Stimulated activated naive B cell treated with anti-CD40 and anti-IgM and Interleukin-4, amounts not matched to agents 10 μg/mL and 1 μg/mL and 100 μg/mL, for 72 hours (primary cell): Measurements from ENCODE around the gene CRYGA.
A peak's percentile ranks its signal among the peaks of the same experiment; 100 is the strongest.
"Not testable (repeated sequence)": the region's sequence is repeated elsewhere in the genome, so short reads cannot be mapped to it uniquely, and the experiment has no call there.

Source experiments
- ATAC-seq, 2 donors: fragments of 150-1000 bp; cut with Tn5 transposase; replicated peaks; 2 replicates each; pipeline ENCODE4 v1.10.0; 2021; ENCODE audit warnings: moderate library complexity in 1 of 2
- DNase-seq: peaks from one replicate; pipeline ENCODE4 v3.0.0; 2021
- H3K27ac Mint-ChIP-seq: one replicate; pipeline ENCODE4 v1.8.0; 2022; ENCODE audit warnings: mild to moderate bottlenecking, mixed read lengths
- H3K27me3 Mint-ChIP-seq, 2 donors: one replicate each; pipeline ENCODE4 v1.8.0; 2022; ENCODE audit warnings: mixed read lengths in 2 of 2
- H3K36me3 Mint-ChIP-seq, 2 donors: one replicate each; pipeline ENCODE4 v1.8.0; 2022; ENCODE audit warnings: mixed read lengths in 2 of 2, mild to moderate bottlenecking in 1 of 2
- H3K4me1 Mint-ChIP-seq, 2 donors: one replicate each; pipeline ENCODE4 v1.8.0; 2022; ENCODE audit warnings: mixed read lengths in 2 of 2, mild to moderate bottlenecking in 1 of 2
- H3K4me3 Mint-ChIP-seq, 2 donors: one replicate each; pipeline ENCODE4 v1.8.0; 2022; ENCODE audit warnings: mild to moderate bottlenecking in 2 of 2, mixed read lengths in 2 of 2, moderate library complexity in 1 of 2
- H3K9me3 Mint-ChIP-seq, 2 donors: one replicate each; pipeline ENCODE4 v1.8.0; 2022; ENCODE audit warnings: mixed read lengths in 2 of 2, mild to moderate bottlenecking in 1 of 2

CRYGA gene

GRCh38 chr2:208146006-208146405 lies 17.4 kb downstream of the CRYGA start, which contains the start of gene CRYGB:
TSS of gene CRYGB (minus strand) at chr2:208146158. CDS start at chr2:208146120, 38 bp downstream.
- Mint-ChIP-seq H3K9me3 (peaks cover 4 to 7% of the 10 kb centered on the region in 2 donors), H3K27ac (no peak within 1 kb of the TSS), H3K27me3 (peaks cover 0 to 12% of the 10 kb centered on the region in 2 donors), H3K4me1 (no peaks in the 10 kb centered on the region), H3K4me3 (no peak within 1 kb of the TSS), H3K36me3 (no peaks in the 10 kb centered on the region)
- no peak for DNase-seq
- ATAC-seq, result no peak

GRCh38 chr2:208142925-208143799 lies 20.2 kb downstream of the CRYGA start:
- no peak overlapping the region for H3K4me3 Mint-ChIP-seq
- no peaks in the 10 kb centered on the region for H3K4me1 Mint-ChIP-seq
- H3K27ac Mint-ChIP-seq, result no peak overlapping the region
- no peaks in the 10 kb centered on the region for H3K36me3 Mint-ChIP-seq
- ATAC-seq (no peak), DNase-seq (no peak)
- peaks cover 0 to 9% of the 10 kb centered on the region in 2 donors for H3K27me3 Mint-ChIP-seq
- H3K9me3 Mint-ChIP-seq, result no peaks in the 10 kb centered on the region

- peaks cover 0 to 6% of the 10 kb centered on the region in 2 donors for H3K27me3 Mint-ChIP-seq
- H3K4me3 Mint-ChIP-seq, result no peak overlapping the region
- peaks cover 3 to 7% of the 10 kb centered on the region in 2 donors for H3K9me3 Mint-ChIP-seq
- no peak overlapping the region for H3K27ac Mint-ChIP-seq
- no peaks in the 10 kb centered on the region for H3K4me1 Mint-ChIP-seq
- no peaks in the 10 kb centered on the region for H3K36me3 Mint-ChIP-seq
- no peak for DNase-seq
- no peak for ATAC-seq
Measured at GRCh38 chr2:208142240-208142924, 21.0 kb downstream of the CRYGA start.

- ATAC-seq, result no peak
- no peaks in the 10 kb centered on the region for H3K27me3 Mint-ChIP-seq
- H3K9me3 Mint-ChIP-seq, result peaks cover 3 to 7% of the 10 kb centered on the region in 2 donors
- no peaks in the 10 kb centered on the region for H3K4me1 Mint-ChIP-seq
- no peak overlapping the region for H3K4me3 Mint-ChIP-seq
- no peak overlapping the region for H3K27ac Mint-ChIP-seq
- no peaks in the 10 kb centered on the region for H3K36me3 Mint-ChIP-seq
- DNase-seq, result no peak
Measured at GRCh38 chr2:208139447-208139846, 23.9 kb downstream of the CRYGA start.

GRCh38 chr2:208138334-208138733 lies 25.1 kb downstream of the CRYGA start:
- H3K27ac Mint-ChIP-seq, ATAC-seq, H3K4me1 Mint-ChIP-seq, H3K27me3 Mint-ChIP-seq, DNase-seq, H3K9me3 Mint-ChIP-seq, H3K4me3 Mint-ChIP-seq, H3K36me3 Mint-ChIP-seq: not testable (repeated sequence)

- no peaks in the 10 kb centered on the region for H3K4me1 Mint-ChIP-seq
- DNase-seq, result no peak
- ATAC-seq, result no peak
- H3K4me3 Mint-ChIP-seq, result no peak overlapping the region
- no peak overlapping the region for H3K27ac Mint-ChIP-seq
- H3K27me3 Mint-ChIP-seq, result peaks cover 0 to 4% of the 10 kb centered on the region in 2 donors
- H3K9me3 Mint-ChIP-seq, result peaks cover 3 to 7% of the 10 kb centered on the region in 2 donors
- H3K36me3 Mint-ChIP-seq, result no peaks in the 10 kb centered on the region
Measured at GRCh38 chr2:208136716-208137094, 26.7 kb downstream of the CRYGA start.

GRCh38 chr2:208135794-208136715 lies 27.3 kb downstream of the CRYGA start:
- Mint-ChIP-seq H3K27me3 (peaks cover 0 to 4% of the 10 kb centered on the region in 2 donors), H3K36me3 (no peaks in the 10 kb centered on the region), H3K4me3 (no peak overlapping the region), H3K4me1 (no peaks in the 10 kb centered on the region), H3K9me3 (peaks cover 3 to 7% of the 10 kb centered on the region in 2 donors), H3K27ac (no peak overlapping the region)
- ATAC-seq (no peak), DNase-seq (no peak)

- ATAC-seq (peak; percentile 31 to 36), DNase-seq (no peak)
- peaks cover 0 to 4% of the 10 kb centered on the region in 2 donors for H3K27me3 Mint-ChIP-seq
- no peaks in the 10 kb centered on the region for H3K36me3 Mint-ChIP-seq
- H3K27ac Mint-ChIP-seq, result no peak overlapping the region
- peaks cover 3 to 7% of the 10 kb centered on the region in 2 donors for H3K9me3 Mint-ChIP-seq
- H3K4me3 Mint-ChIP-seq, result no peak overlapping the region
- H3K4me1 Mint-ChIP-seq, result no peaks in the 10 kb centered on the region
Measured at GRCh38 chr2:208134928-208135586, 28.3 kb downstream of the CRYGA start.

- DNase-seq (no peak), ATAC-seq (no peak)
- H3K4me1 Mint-ChIP-seq, result no peaks in the 10 kb centered on the region
- peaks cover 2 to 24% of the 10 kb centered on the region in 2 donors for H3K27me3 Mint-ChIP-seq
- H3K27ac Mint-ChIP-seq, result no peak overlapping the region
- H3K4me3 Mint-ChIP-seq, result no peak overlapping the region
- H3K36me3 Mint-ChIP-seq, result no peaks in the 10 kb centered on the region
- H3K9me3 Mint-ChIP-seq, result peaks cover 0 to 1% of the 10 kb centered on the region in 2 donors
Measured at GRCh38 chr2:208130712-208131110, 32.7 kb downstream of the CRYGA start.

- Mint-ChIP-seq H3K27ac (no peak within 1 kb of the TSS), H3K27me3 (peaks cover 9 to 31% of the 10 kb centered on the region in 2 donors), H3K4me1 (peaks cover 0 to 1% of the 10 kb centered on the region in 2 donors), H3K4me3 (no peak within 1 kb of the TSS), H3K36me3 (no peaks in the 10 kb centered on the region), H3K9me3 (peaks cover 0 to 1% of the 10 kb centered on the region in 2 donors)
- ATAC-seq (no peak), DNase-seq (no peak)
Measured at GRCh38 chr2:208129744-208130711, 33.4 kb downstream of the CRYGA start, which contains the start of gene CRYGC. TSS of gene CRYGC (minus strand) at chr2:208129828. CDS start at chr2:208129792, 36 bp downstream.

- H3K4me1 Mint-ChIP-seq, result peaks cover 5 to 15% of the 10 kb centered on the region in 2 donors
- ATAC-seq (no peak), DNase-seq (no peak)
- H3K36me3 Mint-ChIP-seq, result no peaks in the 10 kb centered on the region
- no peak overlapping the region for H3K4me3 Mint-ChIP-seq
- H3K27me3 Mint-ChIP-seq, result peaks cover 24 to 41% of the 10 kb centered on the region in 2 donors
- H3K9me3 Mint-ChIP-seq, result peaks cover 0 to 1% of the 10 kb centered on the region in 2 donors
- no peak overlapping the region for H3K27ac Mint-ChIP-seq
Measured at GRCh38 chr2:208128136-208128535, 35.3 kb downstream of the CRYGA start.

- Mint-ChIP-seq H3K27ac (no peak overlapping the region), H3K9me3 (peaks cover 0 to 1% of the 10 kb centered on the region in 2 donors), H3K27me3 (peaks cover 24 to 37% of the 10 kb centered on the region in 2 donors), H3K4me1 (peaks cover 5 to 15% of the 10 kb centered on the region in 2 donors), H3K4me3 (no peak overlapping the region), H3K36me3 (no peaks in the 10 kb centered on the region)
- DNase-seq (no peak), ATAC-seq (no peak)
Measured at GRCh38 chr2:208127090-208127489, 36.3 kb downstream of the CRYGA start.
